Activated CD4-positive, alpha-beta T cell treated with anti-CD3 and anti-CD28 coated beads, Interleukin-2, amount 50 U/mL, for 24 hours (primary cell): ENCODE results near the gene GPC5.
"Not testable (repeated sequence)": the region's sequence is repeated elsewhere in the genome, so short reads cannot be mapped to it uniquely, and the experiment has no call there.

Experiments used
- DNase-seq, 2 donors: peaks; one replicate each; pipeline ENCODE4 v3.0.0-alpha.2; 2020; ENCODE audit warnings: low read depth in 1 of 2, low spot score in 1 of 2

GPC5 gene

DNA sequence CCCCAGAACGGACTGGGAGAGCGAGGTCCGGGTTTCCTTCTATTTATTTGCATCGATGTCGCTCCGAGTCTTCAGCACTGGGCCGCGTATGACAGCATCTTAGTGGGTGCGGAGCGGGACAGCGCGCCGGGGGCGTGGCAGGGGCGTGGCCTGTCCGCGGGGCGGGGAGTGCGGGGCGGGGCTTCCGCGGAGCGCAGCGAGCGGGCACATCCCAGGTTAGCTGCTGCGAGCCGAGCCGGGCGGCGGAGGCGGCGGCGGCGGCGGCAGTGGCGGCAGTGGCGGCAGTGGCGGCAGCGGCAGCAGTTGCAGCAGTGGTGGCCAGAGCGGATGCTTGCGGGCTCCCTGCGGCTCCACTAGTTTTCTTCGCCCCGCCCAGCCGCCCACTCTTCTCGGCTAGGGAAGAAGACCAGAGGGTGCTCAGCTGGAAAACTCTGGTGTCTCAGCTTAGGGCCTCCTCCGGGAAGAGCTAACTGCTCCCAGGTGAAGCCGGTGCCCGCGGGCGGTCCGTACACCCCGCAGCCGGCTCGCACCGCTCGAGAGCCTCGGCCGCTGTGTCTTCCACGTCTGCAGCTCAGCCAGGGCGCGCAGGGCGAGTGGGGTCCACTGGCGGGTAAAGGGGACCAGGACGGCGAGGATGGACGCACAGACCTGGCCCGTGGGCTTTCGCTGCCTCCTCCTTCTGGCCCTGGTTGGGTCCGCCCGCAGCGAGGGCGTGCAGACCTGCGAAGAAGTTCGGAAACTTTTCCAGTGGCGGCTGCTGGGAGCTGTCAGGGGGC, at the start of gene GPC5:
TSS of gene GPC5 (plus strand) at position 209 of the 776 bp plus-strand sequence.
- DNase-seq: peak; percentile 59 to 69

DNA sequence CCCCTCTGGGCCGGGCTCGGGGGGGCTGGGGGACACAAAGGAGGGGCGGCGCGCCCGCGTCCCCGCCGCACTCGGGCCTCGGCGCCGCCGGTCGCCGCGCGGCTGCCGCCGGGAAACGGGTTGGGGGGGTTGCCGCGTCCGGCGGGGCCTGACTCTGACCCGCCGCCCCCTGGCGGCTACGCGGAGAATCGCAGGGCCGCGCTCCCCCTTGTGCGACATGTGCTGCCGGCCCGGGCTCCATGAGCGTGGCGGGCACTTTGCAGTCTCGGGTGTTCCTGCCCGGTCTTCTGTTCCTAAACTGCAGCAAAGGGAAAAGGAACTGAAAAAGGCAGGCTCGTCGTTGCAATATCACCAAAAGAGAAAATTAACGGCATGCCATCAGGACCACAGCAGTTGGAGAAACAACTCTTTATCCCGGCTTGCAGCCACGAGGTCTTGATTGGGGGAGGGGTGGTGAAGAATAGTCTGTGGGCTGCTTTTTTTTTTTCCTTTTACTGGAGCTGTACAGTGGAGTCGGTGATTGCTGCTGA, 49.5 kb upstream of the GPC5 start:
- DNase-seq: peak; percentile 89 to 96

DNA sequence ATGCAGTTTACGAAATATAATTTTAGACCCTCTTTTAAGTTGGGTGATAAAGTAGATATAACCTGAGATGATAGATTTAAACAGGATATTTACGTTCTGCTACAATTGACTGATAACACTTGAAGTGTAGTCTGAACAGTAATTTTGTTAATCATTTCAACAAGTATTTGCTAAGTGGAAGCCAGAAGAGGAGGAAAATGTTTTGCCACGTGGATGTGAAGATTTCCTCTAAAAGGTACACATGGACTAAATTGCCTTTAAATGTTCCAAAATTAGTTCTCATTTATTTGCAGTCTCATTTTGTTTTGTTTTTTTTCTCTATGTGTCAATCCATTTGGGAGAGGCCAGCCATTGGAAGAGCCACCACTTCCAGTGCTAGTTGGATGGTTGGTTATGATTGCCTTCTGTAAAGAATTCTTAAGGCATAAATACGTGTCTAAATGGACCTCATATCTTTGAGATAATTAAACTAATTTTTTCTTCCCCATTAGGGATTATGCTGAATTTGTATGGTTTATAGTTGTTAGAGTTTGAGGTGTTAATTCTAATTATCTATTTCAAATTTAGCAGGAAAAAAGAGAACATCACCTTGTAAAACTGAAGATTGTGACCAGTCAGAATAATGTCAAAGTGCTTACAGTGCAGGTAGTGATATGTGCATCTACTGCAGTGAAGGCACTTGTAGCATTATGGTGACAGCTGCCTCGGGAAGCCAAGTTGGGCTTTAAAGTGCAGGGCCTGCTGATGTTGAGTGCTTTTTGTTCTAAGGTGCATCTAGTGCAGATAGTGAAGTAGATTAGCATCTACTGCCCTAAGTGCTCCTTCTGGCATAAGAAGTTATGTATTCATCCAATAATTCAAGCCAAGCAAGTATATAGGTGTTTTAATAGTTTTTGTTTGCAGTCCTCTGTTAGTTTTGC, 48.2 kb upstream of the GPC5 start:
- DNase-seq: no peak

DNA sequence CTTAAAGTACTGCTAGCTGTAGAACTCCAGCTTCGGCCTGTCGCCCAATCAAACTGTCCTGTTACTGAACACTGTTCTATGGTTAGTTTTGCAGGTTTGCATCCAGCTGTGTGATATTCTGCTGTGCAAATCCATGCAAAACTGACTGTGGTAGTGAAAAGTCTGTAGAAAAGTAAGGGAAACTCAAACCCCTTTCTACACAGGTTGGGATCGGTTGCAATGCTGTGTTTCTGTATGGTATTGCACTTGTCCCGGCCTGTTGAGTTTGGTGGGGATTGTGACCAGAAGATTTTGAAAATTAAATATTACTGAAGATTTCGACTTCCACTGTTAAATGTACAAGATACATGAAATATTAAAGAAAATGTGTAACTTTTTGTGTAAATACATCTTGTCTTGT, 47.3 kb upstream of the GPC5 start:
- DNase-seq: no peak

DNA sequence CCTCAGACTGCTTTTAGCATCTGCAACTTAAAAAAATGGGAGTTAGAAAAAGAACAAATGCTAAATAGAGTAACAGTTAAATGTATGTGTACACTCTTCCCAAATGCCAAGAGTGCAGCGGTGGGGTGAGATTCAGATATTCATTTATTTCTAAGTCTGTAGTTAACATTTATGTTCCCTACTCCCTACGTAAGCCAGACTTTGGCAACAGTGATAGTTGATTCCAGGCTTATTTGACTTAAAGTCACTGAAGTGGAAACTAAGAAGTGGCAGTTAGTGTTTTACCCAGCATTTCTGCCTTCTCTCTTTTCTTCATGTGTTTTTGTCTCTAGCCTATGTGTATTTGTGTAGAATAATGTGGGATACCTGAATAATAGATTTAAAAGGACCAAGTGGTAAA, 46.4 kb upstream of the GPC5 start:
- no peak for DNase-seq

DNA sequence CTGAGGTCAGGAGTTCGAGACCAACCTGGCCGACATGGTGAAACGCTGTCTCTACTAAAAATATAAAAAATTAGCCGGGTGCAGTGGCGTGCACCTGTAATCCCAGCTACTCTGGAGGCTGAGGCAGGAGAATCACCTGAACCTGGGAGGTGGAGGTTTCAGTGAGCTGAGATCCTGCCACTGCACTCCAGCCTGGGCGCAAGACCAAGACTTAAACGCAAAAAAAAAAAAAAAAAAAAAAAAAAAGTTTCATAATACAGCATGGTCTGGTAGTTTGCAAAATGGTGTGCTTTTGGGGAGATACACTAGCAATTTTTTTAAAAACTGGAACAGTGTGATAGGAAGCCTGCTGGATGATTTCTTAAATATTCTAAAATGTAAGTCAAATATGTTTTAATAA, 45.5 kb upstream of the GPC5 start:
- not testable (repeated sequence) for DNase-seq

DNA sequence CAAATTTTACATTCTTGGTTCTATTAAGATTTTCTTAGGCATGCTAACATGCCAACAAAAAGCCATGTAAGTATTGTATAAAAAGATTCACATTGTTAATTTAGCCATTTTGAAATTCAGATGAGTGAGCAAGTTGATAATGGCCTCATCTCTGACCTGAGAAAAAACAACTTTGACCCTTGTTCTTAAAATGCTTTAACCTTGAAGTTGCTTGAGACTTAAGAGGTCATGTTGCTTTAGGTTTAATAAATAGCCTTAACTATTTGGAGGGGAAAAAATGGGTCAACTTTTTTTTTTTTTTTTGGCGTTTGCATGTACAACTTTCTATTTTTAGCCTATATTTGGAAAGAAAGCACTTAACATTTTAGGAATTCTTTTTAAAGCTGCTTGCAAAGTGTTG, 44.9 kb upstream of the GPC5 start:
- DNase-seq: no peak

DNA sequence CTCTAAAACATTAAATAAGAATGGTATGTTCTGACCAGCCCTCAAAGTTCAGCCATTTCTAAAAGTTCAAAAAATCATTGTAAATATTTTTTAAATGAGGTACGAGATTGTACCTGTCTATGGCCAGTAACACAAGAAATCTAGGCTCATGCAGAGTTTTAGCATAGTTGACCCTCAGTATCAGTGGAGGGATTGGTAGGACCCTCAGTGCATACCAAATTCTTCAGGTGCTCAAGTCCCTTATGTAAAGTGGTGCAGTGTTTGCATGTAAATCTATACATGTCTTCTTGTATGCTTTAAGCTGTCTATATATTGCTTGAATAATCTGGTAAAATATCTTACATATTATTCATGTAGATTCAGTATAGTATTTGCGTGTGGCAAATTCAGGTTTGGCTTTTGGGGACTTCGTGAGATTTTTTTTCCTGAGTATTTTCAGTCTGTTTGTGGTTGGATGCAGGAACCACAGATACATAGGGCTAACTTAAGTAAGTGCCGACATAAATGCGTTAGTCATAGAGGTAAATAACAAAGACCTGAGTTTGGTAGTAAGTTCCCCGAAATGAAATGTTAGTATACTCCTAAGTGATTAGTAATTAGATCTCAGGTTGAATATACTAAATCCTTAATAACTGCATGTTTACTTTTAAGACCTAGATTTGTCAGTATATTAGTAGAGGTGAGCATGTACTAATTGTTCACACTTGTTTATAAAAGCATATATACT, 43.2 kb upstream of the GPC5 start:
- DNase-seq: no peak

DNA sequence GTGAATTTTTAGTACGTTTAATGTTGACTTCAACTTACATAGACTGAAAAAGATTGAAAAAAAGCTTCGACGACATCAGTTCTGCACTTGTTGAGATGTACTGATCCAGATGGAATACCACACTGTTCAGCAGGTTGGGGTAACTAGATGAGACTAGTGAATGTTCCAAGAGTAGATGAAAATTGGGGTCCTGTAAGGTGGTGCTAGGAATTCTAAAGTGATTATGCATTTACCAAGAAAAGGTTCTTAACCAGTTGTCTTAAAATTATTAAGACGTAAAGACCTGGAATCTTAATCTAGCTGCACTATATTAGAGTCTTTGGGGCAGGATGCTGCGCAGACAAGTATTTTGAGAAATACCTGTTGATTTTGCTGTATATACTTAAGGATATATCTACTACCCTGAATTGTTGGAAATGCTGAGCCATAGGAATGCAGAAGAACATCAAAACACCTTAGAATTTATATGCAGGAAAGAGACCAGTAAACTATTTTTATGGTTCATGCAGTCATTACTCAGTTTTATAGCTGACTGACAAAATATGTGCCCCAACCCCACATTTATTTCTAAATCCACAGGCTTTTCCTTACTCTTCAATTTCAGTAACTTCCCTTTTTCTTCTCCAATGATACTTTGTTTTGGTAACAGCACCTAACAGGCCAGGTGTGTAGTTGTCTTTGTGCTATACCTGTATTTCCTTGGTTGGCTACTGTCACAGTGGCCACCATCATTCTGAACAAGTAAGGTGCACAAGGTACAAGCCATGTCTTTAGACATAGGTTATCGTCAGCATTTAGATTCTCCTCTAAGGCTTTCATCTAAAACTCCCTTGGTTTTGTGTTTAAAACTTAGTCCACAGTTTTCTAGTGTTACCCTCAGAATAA, 42.4 kb upstream of the GPC5 start:
- DNase-seq: no peak

DNA sequence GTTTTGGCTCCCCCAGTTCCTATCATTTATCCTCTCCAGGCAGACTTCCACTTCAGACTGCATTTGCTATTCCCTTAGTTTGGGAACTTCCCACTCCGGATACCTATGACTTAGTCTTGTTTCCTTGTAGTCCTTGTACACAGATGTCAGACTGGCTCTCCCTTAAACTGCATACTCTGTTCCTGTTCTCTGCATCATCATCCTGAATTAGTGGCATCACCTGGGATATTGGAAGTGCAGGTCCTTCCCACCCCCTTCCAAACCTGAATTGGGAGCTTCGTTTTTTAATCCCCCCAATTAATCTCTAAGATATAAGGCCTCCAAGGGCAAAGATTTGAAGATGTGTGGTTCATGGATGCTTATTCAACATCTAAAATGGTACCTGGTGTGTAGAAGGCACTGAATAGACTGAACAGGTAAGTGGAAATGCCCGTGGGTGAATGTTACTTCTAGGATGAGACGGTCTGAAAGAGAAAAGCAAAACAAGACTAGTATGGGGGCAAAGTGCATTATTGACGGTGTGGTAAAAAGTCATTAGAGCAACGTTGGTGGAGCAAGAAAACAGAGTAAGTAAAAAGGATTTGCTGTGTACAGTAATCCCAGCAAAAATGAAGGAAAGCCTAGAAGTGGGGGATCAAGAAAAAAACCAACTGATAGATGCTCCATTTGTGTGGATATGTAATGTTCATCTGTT, 41.4 kb upstream of the GPC5 start:
- DNase-seq: no peak

DNA sequence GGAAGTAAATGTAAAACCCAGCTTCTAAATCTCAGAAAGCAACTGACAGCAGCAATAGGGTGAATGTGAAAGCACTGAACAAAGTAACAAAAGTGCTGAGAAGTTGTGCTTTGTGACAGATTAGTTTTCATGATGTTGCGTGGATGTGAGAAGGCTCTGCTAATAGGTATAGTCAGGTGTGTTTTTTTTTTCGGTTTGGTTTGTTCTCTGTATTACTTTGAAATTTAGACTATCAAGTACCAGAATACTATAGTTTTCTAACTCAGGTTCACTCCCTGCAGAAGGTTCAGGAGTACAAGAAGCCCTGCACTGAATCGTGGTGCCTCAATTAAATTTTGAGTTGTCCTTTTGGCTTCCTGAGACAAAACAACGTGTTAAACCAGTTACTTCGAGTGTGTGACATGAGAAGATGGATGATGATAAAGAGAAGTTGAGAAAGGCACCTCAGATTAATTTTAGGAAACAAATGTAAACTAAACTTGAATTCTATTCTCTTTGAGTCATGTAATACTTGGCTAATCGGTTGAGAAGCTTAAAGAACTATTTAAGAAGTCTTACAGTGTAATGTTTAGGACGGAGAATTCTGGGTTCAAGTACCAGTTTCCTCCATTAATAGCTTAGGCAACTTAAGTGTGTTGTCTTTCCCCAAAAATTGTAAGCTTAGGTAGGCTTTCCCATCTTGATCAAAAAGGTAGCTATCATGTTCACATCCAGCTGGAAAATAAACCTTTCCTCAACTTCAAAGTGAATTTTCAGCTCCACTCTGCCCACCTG, 40.6 kb upstream of the GPC5 start:
- DNase-seq: no peak

DNA sequence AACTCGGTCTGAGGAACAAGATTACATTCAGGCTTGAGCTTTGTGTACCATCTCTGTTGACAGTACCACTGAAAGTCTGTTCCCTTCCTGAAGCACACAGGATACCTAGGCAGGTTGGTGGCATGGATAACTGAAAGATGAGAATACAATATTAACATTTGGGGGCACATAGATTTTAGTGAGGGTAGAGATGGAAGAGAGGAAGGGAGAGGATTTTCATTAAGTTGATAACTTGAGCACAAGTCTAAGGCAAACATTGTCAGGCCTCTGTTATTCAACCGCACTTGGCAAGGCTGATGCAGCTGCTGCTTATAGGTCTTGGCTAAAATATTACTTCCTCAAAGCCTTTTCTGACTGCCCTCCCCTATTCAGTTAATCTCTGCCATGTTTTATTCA, 40.0 kb upstream of the GPC5 start:
- DNase-seq: no peak

DNA sequence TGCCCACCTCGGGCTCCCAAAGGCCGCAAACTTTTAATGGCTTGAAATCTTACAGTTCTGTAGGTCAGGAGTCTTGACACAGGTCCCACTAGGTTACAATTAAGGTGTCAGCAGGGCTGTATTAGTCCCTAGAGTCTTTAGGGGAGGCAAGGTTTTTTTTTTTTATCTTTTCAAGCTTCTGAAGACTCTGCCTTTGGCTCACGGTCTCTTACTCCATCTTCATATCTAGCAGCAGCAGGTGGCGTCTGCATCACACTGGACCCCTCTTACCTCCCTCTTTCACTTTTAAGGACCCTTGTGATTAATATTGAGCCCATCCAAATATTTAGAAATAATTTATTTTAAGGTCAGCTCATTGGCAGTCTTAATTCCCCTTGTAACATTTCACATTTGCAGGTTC, 39.3 kb upstream of the GPC5 start:
- DNase-seq: no peak

DNA sequence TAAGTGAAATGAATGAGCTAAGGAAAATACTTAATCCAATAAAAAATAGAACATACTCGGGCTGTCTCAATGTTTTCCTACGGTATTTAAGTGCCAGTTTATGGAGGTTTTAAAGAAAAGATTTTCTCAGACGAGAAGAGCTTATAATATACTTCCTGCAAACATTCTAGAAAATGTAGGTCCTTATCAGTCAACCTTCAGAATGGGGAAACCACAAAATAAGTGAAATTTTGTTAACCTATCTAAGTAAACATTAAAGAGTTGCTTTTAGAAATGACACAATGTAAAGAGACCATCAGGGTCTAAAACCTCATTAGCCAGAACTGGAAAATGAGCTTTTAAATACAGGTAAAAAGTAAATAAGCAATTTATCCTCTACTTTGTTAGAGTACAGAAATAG, 38.8 kb upstream of the GPC5 start:
- DNase-seq: no peak

DNA sequence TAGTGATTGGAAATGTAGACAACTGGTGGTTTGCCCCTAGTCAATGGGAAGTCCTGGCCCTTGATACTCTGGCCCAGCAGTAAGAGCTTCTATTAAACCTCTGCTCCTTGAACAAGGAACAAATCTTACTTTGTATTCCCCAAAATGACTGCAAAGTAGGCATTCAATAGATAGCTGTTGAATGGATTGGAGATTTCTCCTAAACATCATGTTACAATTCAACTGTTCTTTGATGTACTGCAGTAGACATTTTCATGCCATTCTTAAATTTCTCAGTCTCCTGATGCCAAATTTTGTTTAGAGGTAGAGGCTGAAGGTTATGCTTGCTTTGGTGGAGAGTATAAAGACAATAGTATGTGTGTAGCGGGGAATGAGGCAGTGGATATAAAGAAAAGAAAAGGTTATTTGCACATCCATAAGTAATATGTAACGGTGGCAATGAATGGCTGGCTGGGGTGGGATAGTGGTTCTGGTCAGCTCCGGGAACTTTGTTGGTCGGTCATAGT, 38.1 kb upstream of the GPC5 start:
- DNase-seq: no peak

DNA sequence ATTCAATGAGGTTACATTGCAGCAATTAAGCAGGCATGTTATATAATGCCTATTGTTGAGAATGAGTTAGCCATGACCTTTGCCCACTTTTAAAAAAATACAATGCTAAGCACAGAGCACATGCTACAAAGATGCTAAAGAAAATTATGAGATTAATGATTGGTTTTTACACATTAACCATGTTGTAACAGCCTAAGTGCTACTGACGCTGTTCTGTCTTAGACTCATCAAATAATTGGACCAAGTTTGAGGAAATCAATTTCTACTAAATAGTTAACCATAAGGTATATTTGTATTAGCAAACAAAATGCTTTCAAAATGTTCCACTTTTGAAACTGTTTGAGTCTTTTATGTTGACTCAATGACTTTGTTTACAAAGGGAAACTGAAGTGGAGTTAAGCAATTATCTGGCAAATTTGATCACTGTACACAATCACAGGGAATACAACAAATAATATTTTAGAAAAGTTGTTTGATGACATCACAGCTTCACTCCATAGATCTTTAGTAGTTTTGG, 36.6 kb upstream of the GPC5 start:
- DNase-seq: no peak

DNA sequence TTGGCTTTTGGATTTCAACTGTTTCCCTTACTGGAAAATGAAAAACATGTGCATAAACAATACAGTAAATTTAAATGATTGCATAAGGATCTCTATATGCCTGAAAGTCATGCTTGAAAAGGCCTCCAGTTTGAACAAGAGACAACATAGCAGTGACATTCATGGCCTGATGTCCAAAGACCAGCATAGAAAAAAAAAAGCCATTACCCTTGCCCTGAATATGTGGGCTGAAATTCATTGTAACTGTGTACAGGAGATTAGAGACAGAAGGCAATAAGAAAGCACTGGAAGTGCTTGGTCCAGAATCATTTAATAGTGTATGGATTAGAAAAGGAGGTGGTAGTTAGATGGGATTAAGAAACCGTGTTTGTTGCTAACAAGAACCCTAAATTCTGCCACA, 35.5 kb upstream of the GPC5 start:
- no peak for DNase-seq

DNA sequence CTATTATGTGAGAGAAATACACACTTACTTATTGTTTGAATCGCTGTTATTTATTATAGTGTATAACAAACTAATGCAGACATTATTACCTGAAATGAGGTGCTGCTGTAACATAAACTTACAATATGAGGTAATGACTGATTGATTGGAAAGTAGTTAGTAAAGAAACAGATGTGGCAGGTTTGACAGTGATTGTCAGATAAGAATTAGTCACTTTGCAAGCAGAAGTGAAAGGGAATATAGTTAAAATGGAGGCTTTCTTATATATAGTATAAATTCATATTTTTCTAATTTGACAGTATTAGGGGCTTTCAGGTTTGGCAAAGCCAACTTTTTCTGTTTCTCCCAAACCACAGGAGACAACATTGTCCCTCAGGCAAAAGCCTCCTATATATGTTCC, 30.3 kb upstream of the GPC5 start:
- no peak for DNase-seq
